Measurements from ENCODE around the gene PCDHB11. TPM values are rescaled to one million over a fixed set of nuclear protein-coding genes. Genes with fewer than 3 reads are reported as not detected.
A peak's percentile ranks its signal among the peaks of the same experiment; 100 is the strongest.
"Not testable (repeated sequence)": the region's sequence is repeated elsewhere in the genome, so short reads cannot be mapped to it uniquely, and the experiment has no call there.

Gene PCDHB11
- total RNA-seq, 1 donor from 2014 or later, result 2.2 TPM

DNA sequence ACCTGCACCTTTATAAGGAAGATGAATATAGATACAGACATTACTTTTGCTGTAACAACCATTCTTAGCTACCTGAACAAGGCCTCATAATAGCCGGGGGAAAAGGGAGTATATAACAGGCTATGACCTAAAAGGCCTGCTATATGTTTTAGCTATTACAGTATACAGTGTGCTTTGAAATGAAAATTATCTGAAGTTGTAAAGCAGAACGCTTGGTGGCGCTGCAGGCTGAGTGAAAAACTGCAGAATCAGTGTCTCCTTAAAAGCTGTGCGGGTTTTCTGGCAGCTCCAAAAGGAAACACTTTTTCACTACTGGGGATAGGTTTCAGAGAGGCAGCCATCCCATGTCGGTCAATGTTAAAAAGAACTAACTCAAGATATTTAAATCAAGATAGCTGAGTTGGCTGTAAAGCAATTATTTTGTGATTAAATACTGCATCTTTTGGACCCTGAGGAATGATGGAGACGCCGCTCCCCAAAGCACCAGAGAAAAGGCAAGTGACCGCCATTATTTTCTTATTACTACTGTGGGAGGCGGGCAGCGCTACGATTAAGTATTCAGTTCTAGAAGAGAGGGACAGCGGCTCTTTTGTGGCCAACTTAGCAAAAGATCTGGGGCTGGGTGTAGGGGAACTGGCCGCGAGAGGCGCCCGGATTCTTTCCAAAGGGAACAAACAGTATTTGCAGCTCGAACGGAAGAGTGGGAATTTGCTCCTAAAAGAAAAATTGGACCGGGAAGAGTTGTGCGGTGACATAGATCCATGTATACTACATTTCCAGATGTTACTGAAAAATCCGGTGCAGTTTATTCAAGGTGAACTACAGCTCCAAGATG lies 43.7 kb upstream of the PCDHB11 start:
- TF ChIP-seq POLR2AphosphoS5 (IDR thresholded peaks at IDR 0.05; ENCODE audit: insufficient read depth in 1 of 2, low read depth in 1 of 2) (no peak), POLR2A (IDR thresholded peaks at IDR 0.05) (no peak)
- TF ChIP-seq, protein P1, sequence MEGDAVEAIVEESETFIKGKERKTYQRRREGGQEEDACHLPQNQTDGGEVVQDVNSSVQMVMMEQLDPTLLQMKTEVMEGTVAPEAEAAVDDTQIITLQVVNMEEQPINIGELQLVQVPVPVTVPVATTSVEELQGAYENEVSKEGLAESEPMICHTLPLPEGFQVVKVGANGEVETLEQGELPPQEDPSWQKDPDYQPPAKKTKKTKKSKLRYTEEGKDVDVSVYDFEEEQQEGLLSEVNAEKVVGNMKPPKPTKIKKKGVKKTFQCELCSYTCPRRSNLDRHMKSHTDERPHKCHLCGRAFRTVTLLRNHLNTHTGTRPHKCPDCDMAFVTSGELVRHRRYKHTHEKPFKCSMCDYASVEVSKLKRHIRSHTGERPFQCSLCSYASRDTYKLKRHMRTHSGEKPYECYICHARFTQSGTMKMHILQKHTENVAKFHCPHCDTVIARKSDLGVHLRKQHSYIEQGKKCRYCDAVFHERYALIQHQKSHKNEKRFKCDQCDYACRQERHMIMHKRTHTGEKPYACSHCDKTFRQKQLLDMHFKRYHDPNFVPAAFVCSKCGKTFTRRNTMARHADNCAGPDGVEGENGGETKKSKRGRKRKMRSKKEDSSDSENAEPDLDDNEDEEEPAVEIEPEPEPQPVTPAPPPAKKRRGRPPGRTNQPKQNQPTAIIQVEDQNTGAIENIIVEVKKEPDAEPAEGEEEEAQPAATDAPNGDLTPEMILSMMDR (IDR thresholded peaks at IDR 0.05), result no peak
- Histone ChIP-seq H3K4me3 (no peak overlapping the region), H3K9me3 (peaks cover 14% of the 10 kb centered on the region)

DNA sequence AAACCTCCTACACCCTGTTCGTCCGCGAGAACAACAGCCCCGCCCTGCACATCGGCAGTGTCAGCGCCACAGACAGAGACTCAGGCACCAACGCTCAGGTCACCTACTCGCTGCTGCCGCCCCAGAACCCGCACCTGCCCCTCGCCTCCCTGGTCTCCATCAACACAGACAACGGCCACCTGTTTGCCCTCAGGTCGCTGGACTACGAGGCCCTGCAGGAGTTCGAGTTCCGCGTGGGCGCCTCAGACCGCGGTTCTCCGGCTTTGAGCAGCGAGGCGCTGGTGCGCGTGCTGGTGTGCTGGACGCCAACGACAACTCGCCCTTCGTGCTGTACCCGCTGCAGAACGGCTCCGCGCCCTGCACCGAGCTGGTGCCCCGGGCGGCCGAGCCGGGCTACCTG lies 42.1 kb upstream of the PCDHB11 start:
- H3K36me3 ChIP-seq; H3K27me3 ChIP-seq; H3K27ac ChIP-seq; H3K4me1 ChIP-seq; intact Hi-C loops (cut with DNase I); H3K9me3 ChIP-seq; H3K4me3 ChIP-seq; DNase-seq (ENCODE audit: extremely low spot score in 2 of 2): not testable (repeated sequence)

More for the DNA sequence above, 43.7 kb upstream of the PCDHB11 start:
- DNase-seq (ENCODE audit: extremely low spot score in 2 of 2), result no peak
- no peaks in the 10 kb centered on the region for H3K4me1 ChIP-seq
- no peak overlapping the region for H3K27ac ChIP-seq
- no peaks in the 10 kb centered on the region for H3K27me3 ChIP-seq
- H3K36me3 ChIP-seq, result no peaks in the 10 kb centered on the region
- intact Hi-C loops (cut with DNase I), result no loop called here

DNA sequence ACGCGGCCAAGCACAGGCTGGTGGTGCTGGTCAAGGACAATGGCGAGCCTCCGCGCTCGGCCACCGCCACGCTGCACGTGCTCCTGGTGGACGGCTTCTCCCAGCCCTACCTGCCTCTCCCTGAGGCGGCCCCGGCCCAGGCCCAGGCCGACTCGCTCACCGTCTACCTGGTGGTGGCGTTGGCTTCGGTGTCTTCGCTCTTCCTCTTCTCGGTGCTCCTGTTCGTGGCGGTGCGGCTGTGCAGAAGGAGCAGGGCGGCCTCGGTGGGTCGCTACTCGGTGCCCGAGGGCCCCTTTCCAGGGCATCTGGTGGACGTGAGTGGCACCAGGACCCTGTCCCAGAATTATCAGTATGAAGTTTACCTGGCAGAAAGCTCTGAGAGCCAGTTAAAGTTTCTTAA lies 41.5 kb upstream of the PCDHB11 start:
- DNase-seq (ENCODE audit: extremely low spot score in 2 of 2); H3K4me3 ChIP-seq; H3K27me3 ChIP-seq; intact Hi-C loops (cut with DNase I); H3K36me3 ChIP-seq; H3K4me1 ChIP-seq; H3K27ac ChIP-seq: not testable (repeated sequence)
- H3K9me3 ChIP-seq, result peaks cover 11% of the 10 kb centered on the region

DNA sequence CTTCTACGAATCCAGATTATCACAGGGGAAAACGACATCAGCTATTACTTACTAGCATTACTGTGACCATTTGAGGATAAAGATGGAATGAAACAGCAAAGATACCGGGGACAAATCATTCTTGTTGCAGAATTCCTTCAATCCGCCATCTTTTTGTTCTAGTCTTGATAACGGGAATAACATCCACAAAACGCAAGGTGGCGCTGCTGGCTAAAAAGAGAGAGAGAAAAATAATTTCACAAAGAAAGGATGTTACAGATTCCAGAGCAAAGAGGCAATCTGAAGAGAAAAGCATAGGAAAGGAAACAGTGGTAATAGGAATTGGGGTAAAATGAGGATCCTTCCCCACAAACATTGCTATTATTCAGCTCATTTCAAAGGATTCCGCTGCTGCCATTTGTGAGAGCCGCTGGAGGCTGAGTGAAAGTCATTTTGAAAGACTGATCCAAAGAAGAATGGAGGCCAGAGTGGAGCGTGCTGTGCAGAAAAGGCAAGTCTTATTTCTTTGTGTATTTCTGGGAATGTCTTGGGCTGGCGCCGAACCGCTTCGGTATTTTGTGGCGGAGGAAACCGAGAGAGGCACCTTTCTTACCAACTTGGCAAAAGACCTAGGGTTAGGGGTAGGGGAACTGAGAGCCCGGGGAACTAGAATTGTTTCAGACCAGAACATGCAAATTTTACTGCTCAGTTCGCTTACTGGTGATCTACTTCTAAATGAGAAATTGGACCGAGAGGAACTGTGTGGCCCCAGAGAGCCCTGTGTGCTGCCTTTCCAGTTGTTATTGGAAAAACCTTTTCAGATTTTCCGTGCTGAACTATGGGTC lies 26.8 kb upstream of the PCDHB11 start, which contains the start of gene PCDHB7:
Gene PCDHB7, plus strand, starts transcription at position 264 of the 824 bp plus-strand sequence. Its CDS starts 192 bp downstream, at position 456.
- DNase-seq (ENCODE audit: extremely low spot score in 2 of 2), result no peak
- H3K4me3 ChIP-seq, result peak within 1 kb of the TSS in 1 of 2 donors; percentile 9
- H3K4me1 ChIP-seq, result no peaks in the 10 kb centered on the region
- no peak within 1 kb of the TSS for H3K27ac ChIP-seq
- TF ChIP-seq, protein P1 (IDR thresholded peaks at IDR 0.05), result no peak
- TF ChIP-seq POLR2AphosphoS5 (IDR thresholded peaks at IDR 0.05; ENCODE audit: insufficient read depth in 1 of 2, low read depth in 1 of 2) (no peak), POLR2A (IDR thresholded peaks at IDR 0.05) (no peak)
- intact Hi-C loops (cut with DNase I), result no loop called here
- peaks cover 15% of the 10 kb centered on the region for H3K9me3 ChIP-seq
- H3K27me3 ChIP-seq, result no peaks in the 10 kb centered on the region
- H3K36me3 ChIP-seq, result no peaks in the 10 kb centered on the region

DNA sequence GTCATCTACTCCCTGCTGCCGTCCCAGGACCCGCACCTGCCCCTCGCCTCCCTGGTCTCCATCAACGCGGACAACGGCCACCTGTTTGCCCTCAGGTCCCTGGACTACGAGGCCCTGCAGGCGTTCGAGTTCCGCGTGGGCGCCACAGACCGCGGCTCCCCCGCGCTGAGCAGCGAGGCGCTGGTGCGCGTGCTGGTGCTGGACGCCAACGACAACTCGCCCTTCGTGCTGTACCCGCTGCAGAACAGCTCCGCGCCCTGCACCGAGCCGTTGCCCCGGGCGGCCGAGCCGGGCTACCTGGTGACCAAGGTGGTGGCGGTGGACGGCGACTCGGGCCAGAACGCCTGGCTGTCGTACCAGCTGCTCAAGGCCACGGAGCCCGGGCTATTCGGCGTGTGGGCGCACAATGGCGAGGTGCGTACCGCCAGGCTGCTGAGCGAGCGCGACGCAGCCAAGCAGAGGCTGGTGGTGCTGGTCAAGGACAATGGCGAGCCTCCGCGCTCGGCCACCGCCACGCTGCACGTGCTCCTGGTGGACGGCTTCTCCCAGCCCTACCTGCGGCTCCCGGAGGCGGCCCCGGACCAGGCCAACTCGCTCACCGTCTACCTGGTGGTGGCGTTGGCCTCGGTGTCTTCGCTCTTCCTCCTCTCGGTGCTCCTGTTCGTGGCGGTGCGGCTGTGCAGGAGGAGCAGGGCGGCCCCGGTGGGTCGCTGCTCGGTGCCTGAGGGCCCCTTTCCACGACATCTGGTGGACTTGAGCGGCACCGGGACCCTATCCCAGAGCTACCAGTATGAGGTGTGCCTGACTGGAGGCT lies 24.9 kb upstream of the PCDHB11 start:
- not testable (repeated sequence) for H3K27ac ChIP-seq, H3K27me3 ChIP-seq, H3K36me3 ChIP-seq, H3K4me3 ChIP-seq, H3K4me1 ChIP-seq
- DNase-seq (ENCODE audit: extremely low spot score in 2 of 2), result peak in 1 of 2 donors; percentile 88
- intact Hi-C loops (cut with DNase I), result loop anchor here (5.0 kb wide), 1 partner anchor 1598 kb away; the partner anchor contains the start of gene ARHGAP26
- H3K9me3 ChIP-seq, result peaks cover 25% of the 10 kb centered on the region

DNA sequence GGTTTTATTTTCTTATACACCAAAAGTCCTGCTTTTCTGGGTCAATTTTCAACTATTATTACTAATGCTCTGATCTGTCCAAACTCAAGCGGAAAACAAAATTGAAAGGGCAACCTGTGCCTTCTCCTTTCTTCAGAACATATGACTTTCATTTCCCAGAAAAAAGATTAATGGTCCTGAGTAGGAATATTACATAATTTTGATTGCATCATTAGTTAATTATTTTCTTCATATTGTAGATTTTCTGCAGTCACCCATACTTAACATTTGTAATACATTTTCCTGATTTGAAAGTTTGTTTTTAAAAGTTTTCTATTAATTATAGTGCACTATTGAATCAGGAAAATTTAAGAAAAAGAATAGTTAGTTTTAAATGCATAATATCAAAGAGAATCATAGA lies 23.5 kb upstream of the PCDHB11 start:
- intact Hi-C loops (cut with DNase I), result loop anchor here (5.0 kb wide), 1 partner anchor 1596 kb away; the partner anchor contains the start of gene ARHGAP26
- no peak for TF ChIP-seq POLR2A (IDR thresholded peaks at IDR 0.05)
- no peak overlapping the region for H3K27ac ChIP-seq
- no peak overlapping the region for H3K4me3 ChIP-seq
- H3K4me1 ChIP-seq, result no peaks in the 10 kb centered on the region
- H3K9me3 ChIP-seq, result peaks cover 29% of the 10 kb centered on the region
- H3K36me3 ChIP-seq, result no peaks in the 10 kb centered on the region
- no peaks in the 10 kb centered on the region for H3K27me3 ChIP-seq
- DNase-seq (ENCODE audit: extremely low spot score in 2 of 2), result no peak

DNA sequence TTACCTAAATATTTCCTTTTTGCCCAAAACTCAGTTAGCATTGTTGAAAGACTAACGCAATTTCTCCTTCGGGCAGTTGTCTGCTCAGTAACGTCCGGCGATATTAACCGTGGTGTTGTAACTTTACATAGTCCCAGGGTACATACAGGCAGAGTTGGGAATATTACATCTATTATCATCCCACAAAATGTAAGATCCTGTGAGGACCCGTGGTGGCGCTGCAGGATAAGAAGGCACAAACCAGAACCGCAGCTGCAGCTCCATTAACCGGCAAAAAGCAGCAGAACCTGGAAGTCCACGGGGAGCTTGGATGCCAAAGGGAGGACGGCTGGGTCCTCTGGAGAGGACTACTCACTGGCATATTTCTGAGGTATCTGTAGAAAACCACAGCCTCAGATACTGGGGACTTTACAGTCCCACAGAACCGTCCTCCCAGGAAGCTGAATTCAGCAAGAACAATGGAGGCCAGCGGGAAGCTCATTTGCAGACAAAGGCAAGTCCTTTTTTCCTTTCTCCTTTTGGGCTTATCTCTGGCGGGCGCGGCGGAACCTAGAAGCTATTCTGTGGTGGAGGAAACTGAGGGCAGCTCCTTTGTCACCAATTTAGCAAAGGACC lies 21.7 kb upstream of the PCDHB11 start, which contains the start of gene PCDHB8:
Gene PCDHB8, plus strand, starts transcription at position 214 of the 615 bp plus-strand sequence. Its CDS starts 245 bp downstream, at position 459.
- peaks cover 29% of the 10 kb centered on the region for H3K9me3 ChIP-seq
- H3K4me3 ChIP-seq; H3K27me3 ChIP-seq; H3K4me1 ChIP-seq; DNase-seq (ENCODE audit: extremely low spot score in 2 of 2); H3K36me3 ChIP-seq; H3K27ac ChIP-seq: not testable (repeated sequence)
- intact Hi-C loops (cut with DNase I), result loop anchor here (5.0 kb wide), 1 partner anchor 1595 kb away; the partner anchor contains the start of gene ARHGAP26

DNA sequence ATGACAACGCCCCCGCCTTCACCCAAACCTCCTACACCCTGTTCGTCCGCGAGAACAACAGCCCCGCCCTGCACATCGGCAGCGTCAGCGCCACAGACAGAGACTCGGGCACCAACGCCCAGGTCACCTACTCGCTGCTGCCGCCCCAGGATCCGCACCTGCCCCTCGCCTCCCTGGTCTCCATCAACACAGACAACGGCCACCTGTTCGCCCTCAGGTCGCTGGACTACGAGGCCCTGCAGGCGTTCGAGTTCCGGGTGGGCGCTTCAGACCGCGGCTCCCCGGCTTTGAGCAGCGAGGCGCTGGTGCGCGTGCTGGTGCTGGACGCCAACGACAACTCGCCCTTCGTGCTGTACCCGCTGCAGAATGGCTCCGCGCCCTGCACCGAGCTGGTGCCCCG lies 20.1 kb upstream of the PCDHB11 start:
- not testable (repeated sequence) for H3K4me3 ChIP-seq; DNase-seq (ENCODE audit: extremely low spot score in 2 of 2); H3K36me3 ChIP-seq; H3K27me3 ChIP-seq; H3K27ac ChIP-seq; H3K4me1 ChIP-seq
- intact Hi-C loops (cut with DNase I), result loop anchor here (5.0 kb wide), 1 partner anchor 1593 kb away; the partner anchor contains the start of gene ARHGAP26
- H3K9me3 ChIP-seq, result peaks cover 36% of the 10 kb centered on the region

DNA sequence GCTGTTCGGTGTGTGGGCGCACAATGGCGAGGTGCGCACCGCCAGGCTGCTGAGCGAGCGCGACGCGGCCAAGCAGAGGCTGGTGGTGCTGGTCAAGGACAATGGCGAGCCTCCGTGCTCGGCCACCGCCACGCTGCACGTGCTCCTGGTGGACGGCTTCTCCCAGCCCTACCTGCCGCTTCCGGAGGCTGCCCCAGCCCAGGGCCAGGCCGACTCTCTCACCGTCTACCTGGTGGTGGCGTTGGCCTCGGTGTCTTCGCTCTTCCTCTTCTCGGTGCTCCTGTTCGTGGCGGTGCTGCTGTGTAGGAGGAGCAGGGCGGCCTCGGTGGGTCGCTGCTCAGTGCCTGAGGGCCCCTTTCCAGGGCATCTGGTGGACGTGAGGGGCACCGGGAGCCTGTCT lies 19.6 kb upstream of the PCDHB11 start:
- H3K9me3 ChIP-seq, result peaks cover 36% of the 10 kb centered on the region
- not testable (repeated sequence) for H3K4me1 ChIP-seq; DNase-seq (ENCODE audit: extremely low spot score in 2 of 2); H3K27ac ChIP-seq; H3K27me3 ChIP-seq; H3K36me3 ChIP-seq; H3K4me3 ChIP-seq
- intact Hi-C loops (cut with DNase I), result loop anchor here (5.0 kb wide), 1 partner anchor 1592 kb away; the partner anchor contains the start of gene ARHGAP26
